NCI-H2227 (cell line): ENCODE results near the gene RGL1.
"Not testable (repeated sequence)": the region's sequence is repeated elsewhere in the genome, so short reads cannot be mapped to it uniquely, and the experiment has no call there.

ENCODE experiments used
- DNase-seq: peaks from one replicate; lab custom pipeline; 2025; ENCODE audit not compliant: unreplicated experiment; lab: John Stamatoyannopoulos, UW

The RGL1 gene

DNA sequence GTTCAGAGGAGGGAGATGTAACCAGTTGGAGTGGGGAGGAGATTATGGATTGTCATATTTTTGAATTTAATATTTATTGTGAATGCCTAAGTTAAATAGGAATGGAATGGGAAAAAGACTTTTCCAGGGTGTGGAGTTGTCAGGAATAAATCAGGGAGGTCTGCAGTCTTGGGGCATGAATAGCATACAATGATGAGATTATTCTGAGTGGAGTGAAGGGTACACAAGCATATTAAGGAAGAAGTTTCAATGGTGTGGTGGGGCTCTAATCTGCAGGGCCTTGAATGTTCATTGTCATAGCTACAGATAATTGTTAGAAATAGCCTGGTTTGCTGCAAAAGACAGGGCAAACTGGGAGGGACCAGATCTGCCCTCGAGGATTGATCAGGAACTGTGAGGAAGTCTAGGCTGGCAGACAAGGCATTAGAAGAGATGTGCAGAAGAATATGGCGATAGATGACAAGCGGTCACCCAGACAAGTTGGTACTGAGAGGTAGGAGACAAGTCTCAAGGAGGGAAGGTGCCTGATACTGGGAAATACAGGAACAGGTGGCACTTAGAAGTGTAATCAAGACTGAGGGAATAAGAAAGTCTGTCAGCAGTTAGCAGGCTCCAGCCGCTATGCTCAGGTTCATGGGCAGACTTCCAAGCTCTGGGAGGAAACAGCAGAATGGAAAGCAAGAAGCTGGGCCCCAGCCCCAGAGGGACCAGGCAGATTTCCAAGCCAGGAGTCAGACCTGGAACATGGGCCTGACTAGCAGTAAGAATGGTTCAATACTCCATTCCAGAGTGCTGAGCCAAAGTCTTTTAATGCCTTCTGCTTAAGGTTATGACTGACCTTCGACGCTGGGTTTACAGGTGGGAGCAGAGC, 20.9 kb upstream of the RGL1 start:
- DNase-seq: no peak

DNA sequence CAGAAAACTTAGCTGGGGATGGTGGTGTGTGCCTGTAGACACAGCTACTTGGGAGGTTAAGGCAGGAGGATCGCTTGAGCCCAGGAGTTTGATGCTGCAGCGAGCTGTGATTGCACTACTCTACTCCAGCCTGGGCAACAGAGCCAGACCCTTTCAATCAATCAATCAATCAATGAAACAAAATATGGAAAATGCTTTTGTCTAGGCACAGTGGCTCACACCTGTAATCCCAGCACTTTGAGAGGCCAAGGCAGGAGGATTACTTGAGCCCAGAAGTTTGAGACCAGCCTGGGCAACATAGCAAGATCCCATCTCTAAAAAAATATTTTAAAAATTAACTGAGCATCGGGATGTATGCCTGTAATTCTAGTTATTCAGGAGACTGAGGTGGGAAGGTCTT, 19.0 kb upstream of the RGL1 start:
- not testable (repeated sequence) for DNase-seq

DNA sequence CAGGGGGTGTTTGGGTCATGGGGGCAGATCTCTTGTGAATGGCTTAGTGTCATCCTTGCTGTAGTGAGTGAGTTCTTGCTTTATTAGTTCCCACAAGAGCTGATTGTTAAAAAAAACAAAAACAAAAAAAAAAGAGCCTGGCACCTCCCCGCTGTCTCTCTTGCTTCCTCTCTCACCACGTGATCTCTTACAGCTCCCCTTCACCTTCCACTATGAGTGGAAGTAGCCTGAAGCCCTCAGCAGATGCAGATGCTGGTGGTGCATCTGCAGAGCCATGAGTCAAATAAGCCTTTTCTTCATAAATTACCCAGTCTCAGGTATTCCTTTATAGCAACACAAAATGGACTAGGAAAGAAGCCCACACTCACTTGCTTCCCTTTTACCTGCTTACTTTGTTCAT, 17.2 kb upstream of the RGL1 start:
- DNase-seq: no peak

DNA sequence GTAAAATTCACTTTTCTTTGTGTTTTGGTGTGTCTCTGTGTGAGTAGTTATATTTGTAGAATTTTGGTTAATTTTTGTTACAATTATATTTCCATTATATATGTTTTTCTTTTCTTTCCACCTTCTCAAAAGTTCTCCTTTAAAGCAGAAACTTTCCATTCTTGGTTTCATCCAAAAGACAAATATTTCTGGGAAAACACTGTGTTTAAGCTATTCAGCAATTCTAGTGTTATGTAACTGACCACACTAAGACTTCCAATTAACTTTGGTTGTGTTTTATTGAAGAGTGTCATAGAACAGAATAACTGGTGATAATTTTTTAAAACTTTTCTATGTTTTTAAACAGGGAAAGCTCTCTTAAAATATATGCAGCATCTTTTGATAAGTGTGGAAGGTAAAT, 13.6 kb upstream of the RGL1 start:
- no peak for DNase-seq

DNA sequence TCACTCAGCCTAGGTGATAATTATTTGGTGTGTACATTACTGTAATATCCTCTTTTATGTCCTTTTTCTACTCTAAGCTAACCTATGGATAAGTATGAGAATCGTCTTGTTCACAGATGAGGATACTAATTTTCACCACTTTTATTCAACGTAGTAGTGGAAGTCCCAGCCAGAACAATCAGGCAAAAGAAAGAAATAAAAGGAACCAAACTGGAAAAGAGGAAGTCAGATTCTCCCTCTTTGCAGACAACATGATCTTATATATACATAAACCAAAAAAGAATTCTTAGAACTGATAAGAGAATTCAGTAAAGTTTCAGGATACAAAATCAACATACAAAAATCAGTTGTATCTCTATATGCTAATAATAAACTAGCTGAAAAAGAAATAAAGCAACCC, 12.6 kb upstream of the RGL1 start:
- no peak for DNase-seq

DNA sequence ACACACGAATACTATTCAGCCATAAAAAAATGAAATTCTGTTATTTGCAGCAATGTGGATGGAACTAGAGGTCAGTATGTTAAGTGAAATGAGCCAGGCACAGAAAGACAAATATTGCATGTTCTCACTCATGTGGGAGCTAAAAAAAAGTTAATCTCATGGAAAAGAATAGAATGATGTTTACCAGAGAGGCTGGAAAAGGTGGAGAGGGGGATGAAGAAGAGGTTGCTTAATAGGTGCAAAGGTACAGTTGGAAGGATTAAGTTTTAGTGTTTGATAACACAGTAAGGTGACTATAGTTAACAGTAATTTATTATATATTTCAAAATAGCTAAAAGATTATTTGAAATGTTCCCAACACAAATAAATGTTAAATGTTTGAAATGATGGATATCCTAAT, 10.8 kb upstream of the RGL1 start:
- no peak for DNase-seq

DNA sequence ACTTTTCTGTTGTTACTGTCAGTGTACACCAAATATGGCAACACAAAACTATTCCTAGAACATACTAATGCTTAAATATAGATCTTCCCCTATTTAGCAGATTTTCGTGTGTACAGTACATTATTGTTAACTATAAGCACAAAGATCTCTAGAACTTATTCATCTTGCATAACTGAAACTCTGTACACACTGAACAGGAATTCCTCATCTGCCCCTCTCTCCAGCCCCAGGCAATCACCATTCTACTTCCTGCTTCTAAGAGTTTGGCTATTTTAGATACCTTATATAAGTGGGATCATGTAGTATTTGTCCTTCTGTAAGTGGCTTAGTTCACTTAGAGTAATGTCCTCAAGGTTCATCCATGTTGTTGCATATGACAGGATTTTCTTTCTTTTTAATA, 4.5 kb upstream of the RGL1 start:
- DNase-seq: no peak

DNA sequence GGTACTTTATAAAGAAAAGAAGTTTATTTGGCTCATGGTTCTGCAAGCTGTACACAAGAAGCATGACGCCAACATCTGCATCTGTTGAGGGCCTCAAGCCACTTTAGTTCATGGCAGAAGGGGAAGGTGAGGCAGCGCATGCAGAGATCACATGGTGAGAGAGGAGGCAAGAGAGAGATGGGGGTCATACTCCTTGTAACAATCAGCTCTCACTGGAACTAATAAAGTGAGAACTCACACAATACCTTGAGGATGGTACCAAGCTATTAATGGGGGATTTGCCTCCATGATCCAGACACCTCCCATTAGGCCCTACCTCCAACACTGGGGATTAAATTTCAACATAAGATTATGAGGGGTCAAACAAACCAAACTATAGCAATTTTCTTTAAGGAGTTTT, 3.3 kb upstream of the RGL1 start:
- DNase-seq: no peak

DNA sequence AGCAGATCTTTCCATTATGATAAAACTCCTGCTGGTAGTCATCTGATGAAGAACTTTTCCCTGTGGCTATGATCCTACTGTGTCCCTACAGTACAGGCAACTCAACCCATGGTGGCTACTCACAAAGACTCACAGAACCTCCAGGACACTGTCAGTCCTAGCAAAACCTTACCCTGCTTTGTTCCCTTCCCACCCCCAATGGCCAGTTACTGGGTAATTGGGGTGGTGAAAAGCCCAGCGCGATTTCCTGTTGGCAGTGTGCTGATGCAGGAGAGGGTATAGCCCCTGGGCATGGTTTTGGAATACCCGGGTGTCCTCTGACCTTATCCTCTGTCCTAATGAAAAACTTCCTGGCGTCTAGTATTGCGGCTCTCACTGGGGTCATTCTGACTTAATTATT, 533 bp upstream of the RGL1 start:
- no peak for DNase-seq

DNA sequence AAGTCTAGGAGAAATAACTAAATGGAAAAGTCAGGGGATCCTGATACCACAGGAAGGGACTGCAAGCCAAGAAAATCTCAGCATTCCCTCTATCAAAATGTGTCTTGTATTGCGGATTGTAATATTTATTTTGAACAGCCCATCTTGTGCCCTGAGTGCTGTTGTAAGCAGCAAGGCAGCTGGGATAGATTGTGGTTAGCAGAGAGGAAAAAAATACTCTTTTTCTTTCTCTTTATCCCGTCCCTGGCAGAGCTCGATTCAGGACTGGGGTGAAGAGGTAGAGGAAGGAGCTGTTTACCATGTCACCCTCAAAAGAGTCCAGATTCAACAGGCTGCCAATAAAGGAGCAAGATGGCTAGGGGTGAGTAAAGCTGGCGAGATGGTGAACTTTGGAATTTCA, 1.2 kb downstream of the RGL1 start:
- no peak for DNase-seq

DNA sequence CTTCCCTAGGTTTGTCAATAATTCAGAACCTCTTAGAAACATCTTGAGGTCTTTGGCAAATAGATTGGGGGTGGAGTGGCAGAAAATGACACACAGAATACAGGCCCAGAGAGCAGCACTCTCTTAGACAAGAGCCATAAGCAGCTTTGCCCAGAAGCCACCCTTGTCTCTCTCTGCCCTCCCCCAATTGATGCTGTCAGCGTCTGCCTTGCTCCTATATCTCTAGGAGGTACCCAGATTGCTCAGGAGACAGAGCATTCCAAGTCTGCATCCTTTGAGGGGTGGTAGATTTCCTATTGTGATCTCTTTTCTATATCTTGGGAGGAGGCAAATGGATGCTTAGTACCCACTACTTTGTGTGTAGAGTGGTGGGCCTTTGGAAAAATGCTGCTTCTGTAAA, 1.8 kb downstream of the RGL1 start:
- DNase-seq: no peak

DNA sequence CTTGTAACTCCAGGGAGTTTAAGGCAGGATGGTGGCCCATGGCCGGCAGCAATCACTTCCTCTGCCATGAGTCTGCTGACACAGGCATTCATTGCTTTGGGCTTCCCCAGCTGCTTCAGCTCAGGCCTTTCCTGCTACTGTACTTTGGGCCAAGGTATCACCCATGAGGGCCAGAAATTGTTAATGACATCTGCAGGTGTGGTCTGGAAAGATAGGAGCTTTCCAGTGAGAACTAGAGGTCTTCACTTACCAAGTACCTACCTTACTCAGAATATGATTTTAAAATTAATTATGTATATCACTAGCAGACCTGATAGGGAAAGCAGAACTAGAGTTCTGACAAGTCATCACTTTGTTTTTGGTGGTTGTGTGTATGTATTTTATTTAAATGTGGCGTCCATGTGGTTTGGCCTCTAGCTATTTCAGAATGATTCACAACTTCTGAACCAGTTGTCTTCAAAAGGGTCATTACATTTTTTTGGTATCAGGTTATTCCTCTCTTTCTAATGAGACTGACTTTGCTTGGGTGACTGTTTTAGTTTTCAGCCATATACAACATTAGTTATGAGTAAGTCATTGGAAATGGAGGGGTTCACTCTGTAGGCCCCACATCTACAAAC, 2.7 kb downstream of the RGL1 start:
- no peak for DNase-seq

DNA sequence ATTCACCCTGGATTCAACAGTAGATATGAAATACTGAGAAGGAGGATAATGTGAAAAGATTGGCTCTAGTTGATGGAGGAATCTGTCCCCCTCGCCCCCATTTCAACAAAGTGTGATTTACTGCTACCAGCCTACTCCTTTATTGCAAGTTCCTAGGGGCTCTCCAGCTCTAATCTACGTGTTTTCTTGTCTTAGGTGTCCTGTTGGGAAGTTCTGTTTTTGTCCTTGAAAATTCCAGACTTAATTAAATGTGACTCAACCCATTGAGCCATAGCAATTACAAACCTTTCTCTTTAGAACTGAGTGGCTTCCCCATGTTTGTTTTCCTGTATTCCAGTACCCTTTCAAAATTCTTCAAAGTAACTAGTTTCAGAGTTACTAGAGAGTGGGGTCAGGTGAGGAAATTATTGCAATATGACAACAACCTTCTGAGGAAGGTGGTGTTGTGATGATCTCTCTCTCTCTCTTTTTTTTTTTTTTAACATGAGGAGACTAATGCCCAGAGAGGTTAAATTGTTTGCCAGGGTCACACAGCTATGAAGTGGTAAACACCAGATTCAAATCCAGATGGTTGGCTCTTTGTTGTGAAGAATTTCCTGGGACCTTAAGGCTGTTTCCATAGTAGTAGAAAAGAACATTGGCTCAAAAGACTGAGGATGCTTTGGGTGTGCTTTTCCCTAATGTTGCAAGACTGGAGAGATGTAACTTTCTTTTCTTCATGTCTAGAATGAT, 3.5 kb downstream of the RGL1 start:
- no peak for DNase-seq

DNA sequence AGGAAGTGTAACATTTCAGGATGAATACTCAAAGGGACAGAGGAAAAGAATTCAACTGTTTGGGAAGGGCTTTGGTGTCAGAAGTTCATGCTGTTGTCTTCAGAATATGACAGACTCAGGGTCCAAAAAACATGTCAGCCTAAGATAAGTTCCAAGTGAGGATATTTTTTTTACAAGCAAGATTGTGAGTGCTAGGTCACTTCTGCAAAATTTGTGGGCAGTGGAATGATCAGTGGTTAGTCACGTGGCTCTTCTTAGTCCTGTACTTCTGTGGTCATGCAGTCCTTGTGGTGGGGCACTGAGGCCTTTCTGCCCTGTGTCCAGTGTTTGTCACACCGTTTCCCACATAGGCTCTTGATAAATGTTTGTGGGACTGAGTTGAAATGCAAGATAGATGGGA, 5.2 kb downstream of the RGL1 start:
- DNase-seq: no peak

DNA sequence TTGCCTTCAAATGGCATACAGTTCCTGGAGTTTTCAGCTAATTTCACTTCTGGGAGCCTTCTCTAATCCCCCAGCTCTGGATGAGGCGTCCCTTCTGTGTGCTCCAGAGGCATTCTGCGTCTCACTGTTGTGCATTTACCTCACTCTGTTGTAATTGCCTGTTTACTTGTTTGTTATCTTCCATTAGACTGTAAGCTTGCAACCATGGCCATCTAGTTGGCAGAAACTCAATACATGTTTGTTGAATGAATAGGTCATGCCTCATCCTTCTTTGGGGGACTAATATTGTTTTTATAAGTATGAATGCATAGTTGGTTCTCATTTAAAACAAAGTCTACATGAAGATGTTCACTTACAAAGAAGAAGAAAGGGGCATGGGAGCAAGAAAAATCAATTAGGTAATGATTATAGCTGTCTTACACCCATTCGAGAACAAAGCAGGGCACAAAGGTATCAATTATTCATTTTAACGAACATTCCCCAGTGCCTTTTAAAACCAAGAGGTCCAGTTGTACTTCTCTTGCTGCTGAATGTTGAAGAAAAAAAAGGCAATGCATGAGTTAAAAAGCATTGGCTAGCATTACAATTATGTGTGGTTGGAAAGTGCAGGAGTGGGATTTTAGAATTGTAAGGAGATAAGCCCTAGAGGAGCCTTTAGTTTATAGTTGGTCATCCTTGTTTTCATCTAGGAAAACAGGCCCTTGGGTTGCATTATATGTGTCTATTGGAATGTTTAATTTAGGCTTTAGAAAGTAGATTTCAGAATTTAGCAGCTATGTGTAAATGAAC, 6.0 kb downstream of the RGL1 start:
- no peak for DNase-seq

DNA sequence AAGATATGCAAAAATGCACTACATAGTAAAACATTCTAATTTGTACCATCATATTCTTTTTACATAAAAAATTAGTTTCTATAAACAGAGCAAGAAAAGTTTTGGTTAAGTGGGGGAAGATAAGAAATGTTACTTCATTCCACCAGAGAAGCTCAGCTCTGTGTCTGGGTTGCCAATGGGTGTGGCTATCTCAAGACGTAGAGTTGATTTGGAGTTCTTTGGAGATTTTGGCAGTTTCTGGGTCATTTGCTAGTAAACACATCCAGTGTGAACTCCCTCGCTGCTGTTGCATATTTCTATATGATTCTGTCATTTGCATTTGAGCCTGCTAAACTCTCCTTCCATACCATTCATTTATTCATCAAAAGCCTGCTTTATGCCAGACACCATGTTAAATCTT, 7.2 kb downstream of the RGL1 start:
- DNase-seq: no peak

DNA sequence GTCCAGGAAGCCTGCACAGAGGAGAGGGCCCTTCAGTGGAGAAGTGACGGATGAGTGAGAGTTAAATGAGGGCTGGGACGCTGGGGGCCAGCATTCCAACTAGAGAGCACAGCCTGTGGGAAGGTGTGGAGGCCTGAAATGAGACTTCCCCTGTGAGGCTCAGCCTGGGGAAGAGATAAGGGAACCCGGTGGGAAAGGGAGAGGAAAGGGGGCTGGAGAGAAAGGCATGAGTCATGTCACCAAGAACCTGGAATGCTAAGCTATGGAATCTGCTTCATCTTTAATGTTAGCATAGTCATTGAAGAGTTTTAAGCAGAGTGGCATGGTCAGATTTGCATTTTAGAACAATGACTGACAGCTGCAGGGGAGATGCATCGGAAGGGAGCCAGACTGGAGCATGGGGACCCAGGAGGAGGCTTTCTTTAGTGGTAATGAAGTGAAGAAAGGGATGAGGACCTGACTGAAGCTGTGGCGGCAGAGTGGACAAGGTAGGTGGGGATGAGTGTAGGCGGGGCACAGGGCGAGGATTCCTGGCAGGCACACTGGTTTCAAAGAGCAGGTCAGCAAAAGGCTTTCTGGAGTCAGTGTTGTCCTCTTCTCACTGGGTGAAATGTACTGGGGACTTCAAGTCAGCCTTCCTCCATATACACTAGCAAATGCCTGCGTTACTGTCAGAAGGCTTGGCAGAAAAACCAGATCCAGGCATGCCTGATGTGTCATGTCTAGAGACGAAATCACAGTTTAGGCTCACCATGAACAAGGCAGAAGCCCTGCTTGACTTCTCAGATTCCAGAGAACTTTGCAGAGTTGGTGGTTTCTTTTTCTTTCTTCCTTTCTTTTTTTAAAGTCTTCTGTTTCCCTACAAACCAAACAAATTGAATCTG, 8.0 kb downstream of the RGL1 start:
- no peak for DNase-seq

DNA sequence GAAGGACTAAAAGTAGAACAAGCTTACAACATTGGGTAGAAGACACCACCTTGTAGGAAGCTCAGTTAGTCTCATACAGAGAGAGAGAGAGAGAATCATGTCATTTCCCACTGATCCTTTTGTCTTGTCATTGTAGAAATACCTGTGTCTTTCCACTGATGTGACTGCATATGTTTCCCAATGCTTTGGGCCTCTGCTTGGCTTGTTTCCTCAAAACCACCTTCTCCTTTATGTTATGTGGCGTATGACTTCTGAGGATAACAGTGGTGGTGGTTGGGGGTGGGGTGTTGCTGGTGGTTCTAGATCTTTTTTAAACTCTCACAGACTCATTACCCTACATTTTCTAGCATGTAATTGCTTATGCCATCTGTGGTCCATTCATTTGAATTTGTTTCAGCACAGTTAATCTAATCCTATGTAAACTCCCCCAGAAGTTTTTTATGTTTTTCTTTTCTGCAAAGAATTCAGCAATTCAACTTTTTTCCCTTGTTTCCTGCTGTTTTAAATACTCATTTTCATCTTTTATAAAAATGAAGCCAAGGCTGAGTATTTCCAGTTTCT, 9.3 kb downstream of the RGL1 start:
- no peak for DNase-seq

DNA sequence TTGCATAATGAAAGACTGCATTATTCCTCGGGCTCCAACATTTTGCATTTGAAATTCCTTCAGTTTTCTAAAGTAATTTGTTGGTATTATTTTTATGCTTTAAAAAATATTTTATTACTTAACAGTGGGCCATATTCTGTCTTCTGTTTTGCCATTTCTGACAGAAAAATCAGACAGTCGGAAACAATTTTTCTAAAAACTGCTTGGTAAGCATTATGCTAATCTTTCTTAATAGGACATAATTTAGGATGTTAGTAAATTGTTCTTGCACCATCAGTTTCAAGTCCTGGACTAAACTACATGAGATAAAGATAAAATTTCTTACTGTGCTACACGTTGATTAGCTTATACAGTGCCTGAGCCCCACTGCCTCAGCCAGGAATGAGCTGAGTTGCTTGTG, 11.2 kb downstream of the RGL1 start:
- no peak for DNase-seq
